HG02623 (cell line): ENCODE results near the gene CTBP1.

Source experiments
- ATAC-seq: cut with Tn5 transposase; IDR thresholded peaks from one replicate; pipeline ENCODE4 v1.9.1; 2021; ENCODE audit warnings: moderate library complexity; ENCODE audit not compliant: unreplicated experiment

CTBP1 gene

GRCh38 chr4:1164444-1164843 lies 84.5 kb downstream of the CTBP1 start:
- no peak for ATAC-seq

GRCh38 chr4:1164040-1164439 lies 84.9 kb downstream of the CTBP1 start:
- no peak for ATAC-seq
